Measurements from ENCODE around the gene SLC22A23.

Gene SLC22A23

DNA sequence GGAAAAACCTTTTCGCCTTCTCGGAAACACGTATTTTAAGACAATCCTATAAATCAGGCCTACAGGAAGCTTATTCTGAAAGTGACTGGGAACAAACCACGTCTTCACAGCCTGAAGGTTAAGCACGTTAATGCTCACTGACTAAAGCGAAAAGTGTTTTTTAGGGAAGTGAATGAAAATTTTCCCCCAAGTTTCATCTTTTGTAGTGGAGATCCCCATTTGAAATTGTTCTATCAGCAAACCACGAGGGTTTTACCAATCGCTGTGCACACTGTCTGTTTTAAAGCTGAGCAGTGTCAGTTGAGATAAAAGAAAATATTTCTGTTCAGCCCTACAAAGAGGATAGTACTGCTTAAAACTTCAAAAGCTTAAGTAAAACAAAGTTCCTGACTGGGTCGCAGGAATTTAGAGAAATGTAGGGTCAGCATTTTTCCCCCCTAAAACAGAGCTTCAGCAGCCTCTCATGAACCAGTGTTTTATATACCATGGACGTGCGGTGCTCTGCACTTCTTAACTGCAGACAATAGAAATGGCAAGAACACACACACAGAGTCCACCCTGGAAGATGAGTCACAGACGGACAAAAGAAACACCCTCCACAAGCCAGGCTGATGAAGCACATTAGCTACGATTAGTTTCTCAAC lies 34.9 kb downstream of the SLC22A23 start:
- DNase-seq (ENCODE audit: low spot score): no peak

DNA sequence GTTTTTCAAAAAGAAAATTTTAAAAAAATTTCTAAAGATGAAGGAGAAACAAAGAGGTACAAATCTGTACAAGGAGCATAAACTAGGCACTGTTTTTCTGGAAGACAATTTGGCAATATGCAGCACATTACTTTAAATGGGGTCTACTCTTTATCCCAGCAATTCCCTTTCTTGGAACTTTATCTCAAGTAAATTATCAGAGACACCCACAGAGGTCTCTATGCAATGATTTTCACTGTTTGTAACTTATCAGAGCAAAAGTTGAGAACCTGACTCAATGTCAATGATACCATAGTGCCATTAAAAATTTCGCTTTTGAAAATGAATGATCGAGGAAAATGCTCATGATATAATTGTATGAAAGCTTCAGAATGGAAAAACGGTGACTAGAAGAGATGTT lies 35.7 kb downstream of the SLC22A23 start:
- no peak for DNase-seq (ENCODE audit: low spot score)

DNA sequence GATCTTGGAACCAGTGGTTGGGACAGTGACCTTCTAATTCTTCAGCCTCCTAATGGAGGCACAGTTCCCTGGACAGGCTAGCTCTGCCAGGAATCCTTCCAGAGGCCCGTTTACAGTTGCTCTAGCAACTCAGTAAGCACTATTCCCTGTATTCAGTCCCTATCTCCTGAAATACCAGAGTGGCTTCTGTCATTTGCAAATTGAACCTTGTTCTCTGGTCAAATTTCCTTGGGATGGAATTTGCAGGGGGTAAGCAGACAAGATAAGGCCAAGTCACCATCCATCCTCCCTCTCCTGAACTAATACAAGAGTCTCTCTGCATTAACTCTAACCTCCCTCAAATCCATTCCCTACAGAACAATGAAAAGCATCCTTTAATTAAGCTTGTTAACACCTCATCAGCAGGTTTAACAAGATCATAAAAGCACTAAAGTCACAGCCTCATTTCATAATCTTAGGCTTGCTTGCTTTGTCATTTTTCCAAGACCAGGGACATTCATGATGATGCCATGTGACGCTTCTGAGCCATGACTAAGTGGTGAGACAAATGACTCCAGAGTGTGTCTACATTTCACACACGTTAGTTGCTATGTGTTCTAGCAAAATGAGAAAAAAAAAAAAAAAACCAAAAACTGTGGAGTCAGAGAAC lies 37.1 kb downstream of the SLC22A23 start:
- no peak for DNase-seq (ENCODE audit: low spot score)

DNA sequence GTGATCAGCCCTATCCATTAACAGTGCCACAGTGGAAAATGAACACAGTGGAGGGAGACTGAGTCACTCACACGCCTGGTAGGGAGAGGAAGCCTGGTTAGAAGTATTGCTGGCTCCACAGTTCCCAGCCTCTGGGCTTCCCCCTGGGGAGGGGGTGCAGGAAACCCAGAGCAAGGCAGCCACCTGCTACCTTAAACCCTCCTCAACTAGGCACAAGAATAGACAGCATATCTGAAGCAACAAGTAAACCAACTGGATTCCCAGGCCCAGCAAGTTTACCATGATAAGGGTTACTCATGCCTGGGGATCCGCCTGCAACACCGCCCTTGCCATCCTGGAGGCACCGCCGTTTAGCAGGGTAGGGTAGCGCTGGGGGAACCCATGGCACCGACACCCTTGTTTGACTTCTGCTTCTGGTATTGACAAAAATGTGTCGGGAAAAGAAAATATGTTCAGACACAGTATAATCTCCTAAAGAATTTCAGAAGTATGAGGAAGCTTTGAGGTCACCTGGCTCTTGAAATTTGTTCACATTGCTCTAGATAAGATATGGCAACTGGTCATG lies 38.3 kb downstream of the SLC22A23 start:
- no peak for DNase-seq (ENCODE audit: low spot score)

DNA sequence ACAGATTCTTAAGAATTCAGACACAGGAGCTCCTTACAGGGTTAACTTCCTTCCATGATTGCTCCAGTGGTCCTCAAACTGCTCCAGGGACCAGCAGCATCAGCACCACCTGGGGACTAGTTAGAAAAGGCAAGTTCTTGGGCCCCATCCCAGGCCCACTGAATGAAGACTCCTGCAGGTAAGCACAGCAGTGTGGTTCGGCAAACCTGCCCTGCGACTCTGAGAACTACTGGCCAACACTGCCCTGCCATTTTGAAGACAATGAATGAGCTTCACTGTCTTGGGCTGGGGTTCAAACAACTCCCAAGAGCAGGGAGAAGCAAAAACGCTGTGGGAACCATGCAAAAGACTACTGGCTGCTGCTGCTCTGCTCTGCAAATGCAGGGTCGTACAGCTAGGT lies 39.4 kb downstream of the SLC22A23 start:
- no peak for DNase-seq (ENCODE audit: low spot score)

DNA sequence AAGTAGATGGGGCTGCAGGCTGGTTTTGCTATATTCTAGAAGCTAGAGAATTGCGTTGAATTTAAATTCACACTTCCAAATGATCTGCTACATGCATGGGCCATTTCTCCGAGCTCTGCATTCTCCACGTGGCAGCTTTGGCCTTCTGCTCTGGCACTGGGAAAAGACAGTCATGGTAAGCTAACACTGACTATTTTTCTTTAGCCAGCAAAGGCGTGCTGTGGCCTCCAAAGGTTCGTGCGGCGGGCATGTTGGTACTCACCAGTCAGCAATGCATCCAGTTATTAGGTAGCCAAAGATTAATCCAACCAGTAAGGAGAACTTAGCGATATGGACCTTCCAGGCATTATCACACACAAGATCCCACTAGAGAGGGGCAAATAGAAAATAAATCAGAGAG lies 41.4 kb downstream of the SLC22A23 start:
- no peak for DNase-seq (ENCODE audit: low spot score)

DNA sequence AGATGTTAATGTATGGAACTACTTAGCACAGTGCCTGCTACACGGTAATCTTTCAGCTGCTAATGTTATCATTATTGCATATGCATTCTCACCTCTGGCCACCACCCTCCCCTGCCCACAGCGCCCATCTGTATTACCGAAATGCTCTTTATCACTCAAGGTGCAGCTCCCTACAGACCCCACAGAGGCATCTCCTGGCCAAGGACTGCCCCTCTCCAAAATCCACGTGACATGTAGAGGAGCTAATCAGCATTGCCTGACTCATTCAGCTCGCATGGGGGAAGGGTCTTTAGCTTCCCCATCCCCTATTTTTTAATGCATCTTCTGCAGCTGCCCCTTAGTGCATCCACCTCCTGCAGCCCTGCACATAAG lies 41.8 kb downstream of the SLC22A23 start:
- DNase-seq (ENCODE audit: low spot score): no peak

DNA sequence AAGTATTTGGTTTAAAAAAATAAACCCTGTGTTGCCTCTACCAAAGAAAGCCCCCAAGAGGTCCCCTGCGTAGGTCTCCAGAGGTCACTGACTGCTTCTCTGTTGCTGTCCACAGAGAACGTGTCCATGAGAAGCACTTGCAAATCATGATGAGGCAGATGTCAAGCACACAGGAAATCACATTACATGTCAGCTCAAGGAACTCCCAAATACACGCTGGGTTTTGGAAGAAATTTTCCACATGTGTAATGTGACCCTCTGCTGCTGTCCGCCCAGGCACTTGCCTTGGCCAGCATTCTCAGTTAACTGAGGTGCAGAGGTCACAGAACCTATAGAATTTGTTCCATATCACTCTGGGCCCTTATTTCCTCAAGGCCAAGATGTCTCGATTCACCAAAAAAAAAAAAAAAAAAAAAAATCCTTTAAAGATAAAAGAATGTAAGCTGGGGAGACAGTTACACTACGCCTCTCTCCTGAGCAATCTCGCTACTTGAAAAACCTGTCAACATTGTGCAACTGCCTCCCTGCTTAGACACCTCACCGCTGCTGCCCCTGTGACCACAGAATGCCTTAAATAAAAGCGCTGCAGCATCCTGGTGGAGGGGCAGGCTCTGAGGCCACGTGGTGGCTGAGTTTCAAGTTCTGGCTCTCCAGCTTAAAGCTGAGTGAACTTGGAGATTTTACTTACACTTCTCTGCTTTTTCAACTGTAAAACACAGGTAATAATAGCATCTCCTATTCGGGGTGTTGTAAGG lies 42.3 kb downstream of the SLC22A23 start:
- no peak for DNase-seq (ENCODE audit: low spot score)

DNA sequence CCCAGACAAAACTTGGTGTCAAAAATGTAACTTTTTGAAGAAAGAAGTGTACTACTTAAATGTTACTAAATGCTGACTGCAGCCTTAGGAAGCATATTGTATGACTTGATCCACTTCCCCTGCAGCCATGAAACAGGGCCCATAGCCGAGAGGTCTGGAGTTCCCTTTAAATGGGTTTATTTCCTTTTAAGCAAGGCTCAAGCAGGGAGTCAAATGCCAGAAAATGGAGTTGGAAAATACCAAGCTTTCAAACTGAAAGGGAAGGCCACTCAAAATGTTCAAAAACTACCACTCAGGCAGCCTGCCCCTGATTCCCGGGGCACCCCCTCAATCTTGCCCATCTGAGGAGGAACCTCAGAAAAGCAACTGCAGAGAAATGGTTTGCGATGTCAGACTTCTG lies 43.3 kb downstream of the SLC22A23 start:
- DNase-seq (ENCODE audit: low spot score): no peak

DNA sequence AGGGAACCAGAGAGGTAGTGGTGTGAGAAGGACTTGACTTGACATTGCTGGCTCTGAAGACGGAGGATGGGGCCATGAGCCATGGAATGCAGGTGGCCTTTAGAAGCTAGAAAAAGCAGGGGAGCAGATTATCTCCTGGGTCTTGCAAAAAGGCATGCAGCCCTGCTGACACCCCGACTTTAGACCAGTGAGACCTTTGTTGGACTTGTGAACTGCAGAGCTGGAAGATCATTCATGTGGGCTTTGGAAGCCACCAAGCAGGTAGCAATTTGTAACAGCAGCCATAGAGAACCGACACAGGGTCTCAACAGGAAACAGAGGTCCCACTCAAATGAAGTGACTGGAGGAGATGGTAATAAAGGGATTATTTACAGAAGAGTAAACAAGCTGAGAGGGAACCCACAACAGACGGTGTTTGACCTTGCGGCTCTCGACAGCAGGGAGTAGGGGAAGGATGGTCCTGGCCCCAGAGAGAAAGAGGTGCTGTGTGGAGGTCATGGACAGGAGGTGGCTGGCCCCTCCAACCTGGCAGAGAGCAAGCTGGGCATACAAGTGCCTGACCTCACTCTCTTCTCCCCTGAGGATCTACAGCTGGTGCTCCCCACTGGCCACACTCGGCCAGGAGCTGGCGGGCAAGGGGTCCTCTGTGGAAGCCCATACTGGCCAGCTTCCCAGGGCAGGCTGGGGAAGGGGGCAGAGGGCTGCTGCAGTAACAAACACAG lies 43.9 kb downstream of the SLC22A23 start:
- DNase-seq (ENCODE audit: low spot score): no peak

DNA sequence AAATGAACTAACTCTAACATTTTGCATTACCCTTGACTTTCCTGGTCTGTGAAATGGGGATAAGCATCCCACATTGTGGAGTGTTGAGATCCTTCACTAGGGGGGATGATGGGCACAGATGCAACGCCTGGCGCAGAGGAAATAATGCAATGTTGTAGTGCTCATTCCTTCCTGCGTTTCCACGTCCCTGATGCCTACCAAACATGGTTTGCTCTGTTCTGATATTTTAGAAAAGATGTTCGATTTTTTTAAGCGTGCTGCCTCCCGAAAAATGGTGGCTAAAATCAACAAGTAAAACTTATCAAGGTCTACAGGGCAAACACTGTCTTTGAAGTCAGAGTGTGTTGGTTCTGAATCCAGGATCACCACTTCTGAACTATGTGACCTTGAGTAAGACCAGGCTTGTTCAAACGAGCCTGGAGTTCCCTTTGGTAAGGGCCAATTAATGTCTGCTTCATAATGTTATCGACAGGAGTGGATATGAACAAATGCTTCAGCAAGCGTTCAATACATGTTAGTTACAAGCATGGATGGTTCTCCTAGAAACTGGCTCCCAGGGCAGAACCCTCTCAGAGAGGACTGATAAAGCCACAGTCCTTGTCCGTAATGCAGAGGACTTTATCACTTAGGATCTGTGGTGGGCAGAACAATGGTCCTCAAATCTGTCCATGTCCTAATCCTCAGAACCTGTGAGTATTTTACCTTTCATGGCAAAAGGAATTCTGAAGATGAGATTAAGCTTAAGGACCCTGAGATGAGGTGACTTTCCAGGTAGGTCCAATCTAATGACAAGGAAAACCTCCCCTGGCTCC lies 44.7 kb downstream of the SLC22A23 start:
- DNase-seq (ENCODE audit: low spot score): no peak

DNA sequence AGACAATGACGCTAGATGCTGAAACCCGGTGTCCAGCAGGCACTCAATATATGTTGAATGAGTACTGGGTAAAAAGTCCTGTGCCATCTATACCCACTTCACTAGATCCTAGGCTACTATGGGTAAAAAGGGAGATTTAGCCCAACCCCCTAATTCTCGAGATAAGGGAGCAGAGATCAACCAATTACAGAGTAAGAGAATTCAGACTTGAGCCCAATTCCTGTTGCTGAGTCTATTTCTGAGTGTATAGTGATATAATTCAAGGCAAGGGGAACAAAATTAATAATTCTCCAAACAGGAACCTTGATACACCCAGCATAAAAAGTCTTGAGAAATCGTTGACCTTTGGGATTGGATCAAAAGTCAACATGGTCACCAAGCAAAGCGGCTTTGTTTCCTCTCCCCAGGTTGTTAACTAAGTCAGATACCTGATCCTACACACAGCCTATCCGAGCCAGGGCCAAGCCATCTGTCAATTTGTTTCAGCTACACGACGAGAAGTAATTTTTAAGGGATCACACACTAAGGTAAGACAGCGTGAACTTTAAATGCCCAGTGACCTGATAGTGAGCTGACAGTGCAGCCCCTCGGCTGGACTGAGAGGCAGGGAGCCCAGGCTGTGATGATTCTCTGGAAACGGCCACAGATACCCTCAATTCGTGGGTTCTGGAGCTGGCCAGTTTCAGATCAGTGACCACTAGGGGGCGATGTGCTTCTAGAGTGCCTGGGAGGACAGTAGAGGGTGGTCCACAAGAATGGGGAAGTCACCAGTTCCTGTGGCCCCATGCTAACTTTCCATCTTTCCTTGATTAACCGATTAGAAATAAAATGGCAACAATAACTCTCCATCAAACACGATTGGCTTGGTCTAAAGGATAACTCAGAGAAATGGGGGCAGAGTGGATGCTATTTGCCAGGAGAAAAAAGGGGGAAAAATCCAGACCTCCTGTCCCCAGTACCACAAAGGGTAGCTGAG lies 46.2 kb downstream of the SLC22A23 start:
- DNase-seq (ENCODE audit: low spot score): peak; percentile 81

DNA sequence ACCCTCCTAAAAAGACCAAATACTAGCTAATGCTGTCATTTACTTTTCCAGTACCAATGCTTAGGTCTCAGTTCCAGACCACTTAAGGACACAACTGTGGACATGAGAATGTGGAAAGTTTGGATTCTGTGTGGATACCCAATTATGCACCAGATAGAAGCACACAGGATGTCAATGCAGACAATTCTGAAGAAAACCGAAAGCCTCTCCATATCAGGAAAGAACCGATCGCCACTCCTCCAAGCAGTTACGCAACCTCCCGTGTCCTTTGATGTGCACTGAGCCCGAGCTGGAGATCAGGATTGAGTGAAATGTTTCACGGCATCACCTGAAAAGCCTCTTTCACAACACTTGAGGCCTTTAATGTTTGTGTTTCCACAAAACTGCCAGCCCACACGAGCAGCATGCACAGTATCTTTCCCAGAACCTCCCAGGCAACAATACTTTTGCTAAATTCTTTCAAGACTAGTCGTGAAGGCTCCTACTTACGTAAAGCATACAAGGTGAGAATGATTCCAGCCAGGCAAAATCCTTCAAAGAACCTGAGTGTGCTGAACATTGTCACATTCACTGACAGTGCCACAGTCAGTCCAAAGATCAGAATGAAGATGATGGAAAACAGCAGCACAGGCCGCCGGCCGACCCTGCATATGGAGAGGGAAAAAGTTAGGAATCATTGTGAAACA lies 47.0 kb downstream of the SLC22A23 start:
- no peak for DNase-seq (ENCODE audit: low spot score)

DNA sequence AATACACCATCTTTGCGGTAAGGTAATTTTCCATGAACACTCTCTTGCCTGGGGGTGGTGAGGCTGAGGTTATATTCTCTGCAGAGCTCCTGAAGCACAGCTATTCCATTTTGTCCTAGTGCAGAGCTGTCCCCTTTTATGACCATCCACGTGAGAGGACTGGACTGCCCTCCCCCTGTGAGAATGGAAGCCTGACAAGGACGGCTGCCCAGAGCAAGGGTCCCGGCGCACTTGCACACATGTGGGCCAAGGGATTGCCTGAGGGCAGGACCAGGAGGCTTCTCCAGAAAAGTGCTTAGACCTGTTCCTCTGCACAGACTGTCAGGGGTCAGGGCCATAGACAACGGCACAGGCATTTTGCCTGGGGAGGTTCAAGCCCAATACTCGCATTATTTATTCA lies 48.2 kb downstream of the SLC22A23 start:
- no peak for DNase-seq (ENCODE audit: low spot score)

DNA sequence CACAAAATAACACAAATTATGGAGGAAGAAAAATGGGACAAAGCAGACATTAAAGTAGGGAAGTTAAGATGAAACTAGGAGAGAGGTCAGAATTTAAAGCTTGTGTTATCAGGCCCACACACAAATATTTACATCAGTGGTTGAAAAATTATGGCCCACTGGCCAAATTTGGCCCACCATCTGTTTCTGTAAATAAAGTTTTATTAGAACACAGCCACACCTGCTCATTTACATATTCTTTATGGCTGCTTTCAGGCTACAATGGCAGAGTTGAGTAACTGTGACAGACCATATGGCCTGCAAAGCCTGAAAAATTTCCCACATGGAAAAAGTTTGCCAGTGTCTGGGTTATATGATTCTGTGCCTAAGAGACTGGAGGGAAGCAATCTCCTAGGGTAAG lies 49.0 kb downstream of the SLC22A23 start:
- DNase-seq (ENCODE audit: low spot score): no peak

DNA sequence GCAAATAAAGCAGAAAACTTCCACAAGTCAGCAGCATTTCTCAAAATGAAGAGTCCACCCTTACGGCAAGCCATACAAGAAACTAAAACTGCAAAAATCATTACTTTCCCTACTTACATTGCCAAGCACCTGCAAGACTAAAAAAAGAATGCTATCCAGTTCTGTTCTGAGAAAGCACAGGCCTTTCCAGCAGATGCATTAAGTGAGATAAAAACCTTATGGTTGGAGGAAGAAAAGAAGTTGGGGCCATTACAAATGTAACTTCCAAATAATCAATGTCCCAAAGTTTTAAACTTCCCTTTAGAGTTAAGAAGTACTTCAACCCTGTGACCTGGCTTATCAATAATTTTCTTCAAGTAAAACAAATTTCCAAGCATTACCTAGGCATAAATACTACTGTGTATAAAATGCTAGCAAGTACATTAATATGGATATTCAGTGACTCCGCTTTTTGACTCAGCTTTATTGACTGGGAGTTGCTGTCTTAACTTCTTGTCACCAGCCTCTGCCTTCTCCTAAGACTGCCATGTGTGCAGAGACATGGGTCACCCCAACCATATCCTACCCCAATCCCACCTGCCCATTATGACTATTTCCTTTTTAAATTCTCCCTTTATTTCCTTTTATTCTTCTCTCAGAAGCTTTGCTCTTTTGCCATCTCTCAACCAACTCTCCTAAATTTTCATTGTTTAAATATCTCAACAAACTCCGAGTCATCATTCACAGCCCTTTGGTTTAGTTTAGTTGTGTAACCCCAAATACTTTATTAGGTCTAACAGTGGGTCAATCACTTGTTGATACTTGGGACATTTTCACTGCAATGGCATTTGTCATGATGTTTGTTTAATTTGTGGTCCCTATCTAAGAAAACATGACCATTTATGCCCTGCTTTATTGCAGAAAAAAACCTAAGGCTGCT lies 49.7 kb downstream of the SLC22A23 start:
- no peak for DNase-seq (ENCODE audit: low spot score)

DNA sequence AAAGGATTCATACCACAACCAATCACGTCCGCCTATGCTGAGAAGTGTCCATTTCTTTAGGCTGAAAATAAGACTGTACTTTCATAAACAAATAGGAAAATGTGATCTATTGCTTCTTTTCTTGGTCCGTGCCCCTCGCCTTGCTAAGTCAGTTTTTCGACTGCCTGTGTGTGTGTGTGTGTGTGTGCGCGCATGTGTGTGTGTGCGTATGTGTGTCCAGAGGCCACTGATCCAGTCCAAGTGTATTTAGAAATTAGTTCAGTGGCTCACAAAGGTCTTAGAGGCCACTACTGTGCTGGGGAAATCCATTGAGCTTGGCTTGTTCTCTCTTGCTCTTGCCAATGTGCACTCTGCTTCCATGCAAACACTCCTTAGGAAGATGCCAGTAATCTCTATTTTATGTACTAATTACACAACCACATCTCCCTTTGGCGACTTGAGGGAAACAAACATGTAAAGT lies 50.5 kb downstream of the SLC22A23 start:
- DNase-seq (ENCODE audit: low spot score): no peak

DNA sequence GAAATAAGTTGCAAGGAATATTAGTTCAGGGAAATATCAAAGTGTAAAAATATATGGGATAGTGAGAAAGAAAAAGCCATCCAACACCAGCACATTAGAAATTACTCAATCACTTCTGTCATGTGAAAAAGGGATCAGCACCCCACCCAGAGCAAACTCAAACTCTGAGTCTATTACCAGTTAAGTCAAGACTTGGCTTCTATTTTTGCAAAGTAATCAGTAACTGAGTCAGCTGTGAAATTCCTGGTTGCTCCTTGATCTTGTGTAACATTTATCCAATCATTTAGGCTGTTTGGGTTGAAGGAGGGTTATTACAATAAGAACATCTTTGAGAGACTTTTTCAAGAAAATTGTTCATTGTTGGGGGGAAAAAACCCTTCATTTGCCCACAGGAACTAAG lies 51.2 kb downstream of the SLC22A23 start:
- no peak for DNase-seq (ENCODE audit: low spot score)

DNA sequence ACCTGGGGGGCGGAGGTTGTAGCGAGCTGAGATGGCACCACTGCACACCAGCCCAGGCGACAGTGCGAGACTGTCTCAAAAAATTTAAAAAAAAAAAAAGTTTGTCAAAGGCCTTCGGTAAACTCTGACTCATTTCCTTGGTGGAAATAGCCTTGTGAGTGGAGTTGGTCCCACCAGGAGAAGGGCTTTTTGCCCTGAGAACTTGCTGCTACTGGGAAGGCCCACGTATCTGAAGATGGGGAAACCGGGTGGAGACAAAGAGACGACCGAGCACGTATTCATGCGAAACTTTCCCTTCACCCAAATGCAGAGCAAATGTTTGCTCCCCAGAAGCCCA lies 51.7 kb downstream of the SLC22A23 start:
- DNase-seq (ENCODE audit: low spot score): no peak
